Left ventricle myocardium inferior (tissue), 1 donor: ENCODE results near the gene NPNT. TPM values are rescaled to one million over a fixed set of nuclear protein-coding genes. Genes with fewer than 3 reads are reported as not detected.

ENCODE experiments used
- DNase-seq: peaks from one replicate; pipeline ENCODE4 v3.0.0-alpha.2; 2020
- H3K27ac ChIP-seq: fragments of 200-600 bp; replicated peaks from 2 replicates; pipeline ENCODE4 v1.8.0; 2021
- H3K27me3 ChIP-seq: fragments of 200-600 bp; 2 replicates; pipeline ENCODE4 v1.8.0; 2021; ENCODE audit warnings: low read depth
- H3K36me3 ChIP-seq: fragments of 200-600 bp; 2 replicates; pipeline ENCODE4 v1.8.0; 2021
- H3K4me1 ChIP-seq: fragments of 200-600 bp; 2 replicates; pipeline ENCODE4 v1.8.0; 2021
- H3K4me3 ChIP-seq: fragments of 200-600 bp; 2 replicates; pipeline ENCODE4 v1.8.0; 2021; ENCODE audit warnings: mild to moderate bottlenecking, moderate library complexity
- H3K9me3 ChIP-seq: fragments of 200-600 bp; replicated peaks from 2 replicates; pipeline ENCODE4 v1.8.0; 2021
- intact Hi-C: fragments of 100-400 bp; cut with micrococcal nuclease; formaldehyde crosslinking; loops from one replicate; pipeline ENCODE4 v1.11.0; 2022
- total RNA-seq: library from RNA; stranded (reverse); fragmentation: NEBNext Ultra II Directional; extraction: Animal tissue kit (Norgen Biotek cat#: 25700); gene quantifications from one replicate; pipeline ENCODE4 v1.2.1, GENCODE V29; 2021
- TF ChIP-seq, protein P1 (sequence below): fragments of 200-600 bp; IDR thresholded peaks from 2 replicates; pipeline ENCODE4 v1.8.0; 2021; ENCODE audit warnings: antibody characterized with exemption, mild to moderate bottlenecking, borderline replicate concordance
- donor health status: DM: no; HTN: yes; CAD: no; lungs with severe emphysema.

Gene NPNT
- total RNA-seq, 1 donor from 2014 or later = 2.9 TPM

DNA sequence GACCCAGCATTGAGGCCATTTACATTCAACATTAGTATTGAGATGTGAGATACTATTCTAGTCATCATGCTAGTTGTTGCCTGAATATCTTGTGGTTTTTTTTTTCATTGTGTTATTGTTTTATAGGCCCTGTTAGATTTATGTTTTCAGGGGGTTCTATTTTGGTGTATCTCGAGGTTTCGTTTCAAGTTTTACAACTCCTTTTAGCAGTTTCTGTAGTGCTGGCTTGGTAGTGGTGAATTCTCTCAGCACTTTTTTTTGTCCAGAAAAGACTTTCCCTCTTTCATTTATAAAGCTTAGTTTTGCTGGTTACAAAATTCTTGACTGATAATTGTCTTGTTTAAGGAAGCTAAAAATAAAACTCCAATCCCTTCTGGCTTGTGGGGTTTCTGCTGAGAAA, 115.5 kb downstream of the NPNT start:
- Histone ChIP-seq H3K36me3 (no peaks in the 10 kb centered on the region), H3K4me3 (no peak overlapping the region), H3K27ac (no peak overlapping the region), H3K27me3 (no peaks in the 10 kb centered on the region), H3K9me3 (peaks cover 35% of the 10 kb centered on the region), H3K4me1 (no peaks in the 10 kb centered on the region)
- DNase-seq = no peak
- intact Hi-C loops = no loop called here
- TF ChIP-seq, protein P1, sequence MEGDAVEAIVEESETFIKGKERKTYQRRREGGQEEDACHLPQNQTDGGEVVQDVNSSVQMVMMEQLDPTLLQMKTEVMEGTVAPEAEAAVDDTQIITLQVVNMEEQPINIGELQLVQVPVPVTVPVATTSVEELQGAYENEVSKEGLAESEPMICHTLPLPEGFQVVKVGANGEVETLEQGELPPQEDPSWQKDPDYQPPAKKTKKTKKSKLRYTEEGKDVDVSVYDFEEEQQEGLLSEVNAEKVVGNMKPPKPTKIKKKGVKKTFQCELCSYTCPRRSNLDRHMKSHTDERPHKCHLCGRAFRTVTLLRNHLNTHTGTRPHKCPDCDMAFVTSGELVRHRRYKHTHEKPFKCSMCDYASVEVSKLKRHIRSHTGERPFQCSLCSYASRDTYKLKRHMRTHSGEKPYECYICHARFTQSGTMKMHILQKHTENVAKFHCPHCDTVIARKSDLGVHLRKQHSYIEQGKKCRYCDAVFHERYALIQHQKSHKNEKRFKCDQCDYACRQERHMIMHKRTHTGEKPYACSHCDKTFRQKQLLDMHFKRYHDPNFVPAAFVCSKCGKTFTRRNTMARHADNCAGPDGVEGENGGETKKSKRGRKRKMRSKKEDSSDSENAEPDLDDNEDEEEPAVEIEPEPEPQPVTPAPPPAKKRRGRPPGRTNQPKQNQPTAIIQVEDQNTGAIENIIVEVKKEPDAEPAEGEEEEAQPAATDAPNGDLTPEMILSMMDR = no peak

DNA sequence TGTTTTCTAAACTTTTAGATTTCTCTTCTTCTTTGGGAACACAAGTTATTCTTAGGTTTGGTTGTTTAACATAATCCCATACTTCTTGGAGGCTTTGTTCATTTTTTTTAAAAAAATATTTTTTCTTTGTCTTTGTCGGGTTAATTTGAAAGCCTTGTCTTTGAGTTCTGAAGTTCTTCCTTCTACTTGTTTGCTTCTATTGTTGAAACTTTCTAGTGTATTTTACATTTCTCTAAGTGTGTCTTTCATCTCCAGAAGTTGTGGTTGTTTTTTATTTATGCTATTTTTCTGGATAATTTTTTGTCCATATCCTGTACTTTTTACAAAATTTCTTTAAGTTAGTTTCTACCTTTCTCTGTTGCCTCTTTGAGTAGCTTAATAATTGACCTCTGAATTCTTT, 116.1 kb downstream of the NPNT start:
- intact Hi-C loops = no loop called here
- H3K27me3 ChIP-seq = no peaks in the 10 kb centered on the region
- H3K4me1 ChIP-seq = no peaks in the 10 kb centered on the region
- H3K36me3 ChIP-seq = no peaks in the 10 kb centered on the region
- H3K9me3 ChIP-seq = peaks cover 35% of the 10 kb centered on the region
- TF ChIP-seq, protein P1 = no peak
- H3K27ac ChIP-seq = no peak overlapping the region
- no peak for DNase-seq
- no peak overlapping the region for H3K4me3 ChIP-seq

DNA sequence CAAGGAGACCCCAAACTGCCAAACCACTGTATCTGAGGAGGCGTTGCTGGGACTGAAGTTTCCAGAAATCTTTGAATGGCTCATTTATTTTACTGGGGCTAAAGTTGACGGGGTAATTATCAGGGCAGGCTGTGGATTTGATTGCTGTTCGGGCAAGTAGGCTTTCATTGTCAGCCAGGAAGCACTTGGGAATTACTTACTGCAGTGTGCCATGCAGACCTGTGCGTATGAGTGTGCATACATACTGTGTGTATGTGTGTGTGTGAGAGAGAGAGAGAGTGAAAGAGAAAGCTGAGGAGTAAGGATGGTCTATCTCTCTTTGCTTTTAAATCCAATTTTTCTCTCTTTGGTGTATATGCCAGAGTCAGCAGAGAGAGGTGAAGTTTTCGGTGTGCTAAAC, 122.7 kb downstream of the NPNT start:
- Histone ChIP-seq H3K27me3 (no peaks in the 10 kb centered on the region), H3K36me3 (no peaks in the 10 kb centered on the region), H3K9me3 (peaks cover 2% of the 10 kb centered on the region), H3K4me1 (peaks cover 11% of the 10 kb centered on the region), H3K4me3 (no peak overlapping the region), H3K27ac (no peak overlapping the region)
- DNase-seq = no peak
- TF ChIP-seq, protein P1 = no peak
- intact Hi-C loops = no loop called here

DNA sequence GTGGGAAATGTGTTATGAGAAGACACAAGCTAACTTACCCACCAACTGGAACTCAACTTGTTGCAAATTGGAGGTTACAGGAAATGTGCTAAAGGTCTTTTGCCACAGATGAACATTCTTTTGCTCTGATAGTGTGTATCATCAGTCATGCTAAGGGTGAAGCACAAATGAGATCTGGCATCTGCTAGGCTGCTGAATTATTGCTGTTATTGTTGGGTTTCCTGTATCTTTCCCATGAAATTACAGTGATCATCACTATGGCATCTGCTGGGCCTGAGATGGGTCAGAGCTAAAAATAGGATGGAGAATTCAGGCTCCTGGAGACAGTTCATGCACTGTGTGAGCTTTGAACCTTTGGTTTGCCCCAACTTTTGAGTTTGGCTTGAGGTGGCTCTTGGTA, 124.5 kb downstream of the NPNT start:
- H3K9me3 ChIP-seq = no peaks in the 10 kb centered on the region
- no peaks in the 10 kb centered on the region for H3K27me3 ChIP-seq
- TF ChIP-seq, protein P1 = no peak
- no peak for DNase-seq
- no peaks in the 10 kb centered on the region for H3K36me3 ChIP-seq
- peaks cover 11% of the 10 kb centered on the region for H3K4me1 ChIP-seq
- intact Hi-C loops = no loop called here
- H3K27ac ChIP-seq = no peak overlapping the region
- no peak overlapping the region for H3K4me3 ChIP-seq

Other genes with a start within 250 kb of the NPNT start
- 20.6 TPM for gene INTS12, start 186.8 kb upstream of the NPNT start, total RNA-seq
- 5.9 TPM for gene GSTCD, start 186.7 kb upstream of the NPNT start, total RNA-seq